Renal pelvis (tissue), 4 donors: ENCODE results near the gene LHFPL3. TPM values are rescaled to one million over a fixed set of nuclear protein-coding genes. Genes with fewer than 3 reads are reported as not detected.

Experiments
- DNase-seq: peaks from one replicate; pipeline ENCODE4 v3.0.0-alpha.2; 2013
- polyA plus RNA-seq, 3 donors: library from polyadenylated mRNA; unstranded; fragments of 120-200 nt; gene quantifications; one replicate each; pipeline ENCODE4 v1.2.1, GENCODE V29; 2013; ENCODE audit not compliant: insufficient read length in 3 of 3

LHFPL3 gene
- polyA plus RNA-seq, 3 donors: 4.6 to 9.1 (median 6.2) TPM

GRCh38 chr7:104795086-104795485 lies 466.7 kb downstream of the LHFPL3 start:
- DNase-seq: no peak

GRCh38 chr7:104795616-104796398 lies 467.4 kb downstream of the LHFPL3 start:
- DNase-seq: no peak

- no peak for DNase-seq
Measured at GRCh38 chr7:104800307-104800706, 471.9 kb downstream of the LHFPL3 start.

- DNase-seq: no peak
Measured at GRCh38 chr7:104801022-104801421, 472.6 kb downstream of the LHFPL3 start.

GRCh38 chr7:104803931-104804330 lies 475.5 kb downstream of the LHFPL3 start:
- no peak for DNase-seq

- no peak for DNase-seq
Measured at GRCh38 chr7:104804696-104805095, 476.3 kb downstream of the LHFPL3 start.

- no peak for DNase-seq
Measured at GRCh38 chr7:104805449-104806317, 477.3 kb downstream of the LHFPL3 start.

- no peak for DNase-seq
Measured at GRCh38 chr7:104807671-104808070, 479.3 kb downstream of the LHFPL3 start.

- DNase-seq: no peak
Measured at GRCh38 chr7:104809906-104810305, 481.5 kb downstream of the LHFPL3 start.

- DNase-seq: no peak
Measured at GRCh38 chr7:104814126-104814525, 485.7 kb downstream of the LHFPL3 start.

- no peak for DNase-seq
Measured at GRCh38 chr7:104814671-104815400, 486.4 kb downstream of the LHFPL3 start.

GRCh38 chr7:104816537-104816936 lies 488.1 kb downstream of the LHFPL3 start:
- DNase-seq: no peak

- peak; percentile 48 for DNase-seq
Measured at GRCh38 chr7:104818961-104819880, 490.8 kb downstream of the LHFPL3 start.

GRCh38 chr7:104820836-104821535 lies 492.6 kb downstream of the LHFPL3 start:
- peak; percentile 33 for DNase-seq

GRCh38 chr7:104823177-104823576 lies 494.8 kb downstream of the LHFPL3 start:
- DNase-seq: no peak

GRCh38 chr7:104825099-104825498 lies 496.7 kb downstream of the LHFPL3 start:
- DNase-seq: no peak

GRCh38 chr7:104826135-104826534 lies 497.7 kb downstream of the LHFPL3 start:
- no peak for DNase-seq

GRCh38 chr7:104836976-104837375 lies 508.6 kb downstream of the LHFPL3 start:
- DNase-seq: no peak

GRCh38 chr7:104838537-104839299 lies 510.3 kb downstream of the LHFPL3 start:
- DNase-seq: no peak

- no peak for DNase-seq
Measured at GRCh38 chr7:104839842-104840241, 511.4 kb downstream of the LHFPL3 start.
